Measurements from ENCODE around the gene TMED9.

GRCh38 chr5:177547736-177548135 lies 44.3 kb upstream of the TMED9 start:
- TF ChIP-seq CTCF (IDR thresholded peaks at IDR 0.05) (no peak), POLR2A (IDR thresholded peaks at IDR 0.05) (no peak)
